Erythroblast (primary cell): ENCODE measurements around the gene ARID1B.

Experiments used
- GATA1 ChIP-seq: IDR thresholded peaks from 2 replicates; pipeline ENCODE4 v1.6.1; 2011; ENCODE audit warnings: low read depth, mild to moderate bottlenecking, control low read depth, low read length, moderate library complexity
- POLR2A ChIP-seq: IDR thresholded peaks from 2 replicates; pipeline ENCODE4 v1.6.1; 2011; ENCODE audit warnings: mild to moderate bottlenecking, low read length

- TF ChIP-seq POLR2A = no peak
- no peak for TF ChIP-seq GATA1
Measured at GRCh38 chr6:157150076-157150475, 372.9 kb downstream of the ARID1B start.
